ENCODE data around the gene NRN1L.

GRCh38 chr16:67855789-67856188, 28.9 kb upstream of the NRN1L start:
- TF ChIP-seq POLR2A (IDR thresholded peaks at IDR 0.05) (no peak), EP300 (IDR thresholded peaks at IDR 0.05) (no peak), POLR2AphosphoS5 (IDR thresholded peaks at IDR 0.05) (no peak)
- TF ChIP-seq, protein P1, sequence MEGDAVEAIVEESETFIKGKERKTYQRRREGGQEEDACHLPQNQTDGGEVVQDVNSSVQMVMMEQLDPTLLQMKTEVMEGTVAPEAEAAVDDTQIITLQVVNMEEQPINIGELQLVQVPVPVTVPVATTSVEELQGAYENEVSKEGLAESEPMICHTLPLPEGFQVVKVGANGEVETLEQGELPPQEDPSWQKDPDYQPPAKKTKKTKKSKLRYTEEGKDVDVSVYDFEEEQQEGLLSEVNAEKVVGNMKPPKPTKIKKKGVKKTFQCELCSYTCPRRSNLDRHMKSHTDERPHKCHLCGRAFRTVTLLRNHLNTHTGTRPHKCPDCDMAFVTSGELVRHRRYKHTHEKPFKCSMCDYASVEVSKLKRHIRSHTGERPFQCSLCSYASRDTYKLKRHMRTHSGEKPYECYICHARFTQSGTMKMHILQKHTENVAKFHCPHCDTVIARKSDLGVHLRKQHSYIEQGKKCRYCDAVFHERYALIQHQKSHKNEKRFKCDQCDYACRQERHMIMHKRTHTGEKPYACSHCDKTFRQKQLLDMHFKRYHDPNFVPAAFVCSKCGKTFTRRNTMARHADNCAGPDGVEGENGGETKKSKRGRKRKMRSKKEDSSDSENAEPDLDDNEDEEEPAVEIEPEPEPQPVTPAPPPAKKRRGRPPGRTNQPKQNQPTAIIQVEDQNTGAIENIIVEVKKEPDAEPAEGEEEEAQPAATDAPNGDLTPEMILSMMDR (IDR thresholded peaks at IDR 0.05), result no peak
